Left renal pelvis (tissue), 4 donors: Measurements from ENCODE around the gene MIGA1. TPM values are rescaled to one million over a fixed set of nuclear protein-coding genes. Genes with fewer than 3 reads are reported as not detected.

Experiments used
- DNase-seq, 4 donors: peaks; one replicate each; pipeline ENCODE4 v3.0.0-alpha.2; 2013; ENCODE audit warnings: low read depth in 4 of 4, low spot score in 3 of 4
- polyA plus RNA-seq, 4 donors: library from polyadenylated mRNA; unstranded; fragments of 120-200 nt; gene quantifications; one replicate each; pipeline ENCODE4 v1.2.1, GENCODE V29; 2013; ENCODE audit not compliant: insufficient read length in 4 of 4

MIGA1 gene
- polyA plus RNA-seq, 4 donors: 20.5 to 22.1 (median 20.6) TPM

DNA sequence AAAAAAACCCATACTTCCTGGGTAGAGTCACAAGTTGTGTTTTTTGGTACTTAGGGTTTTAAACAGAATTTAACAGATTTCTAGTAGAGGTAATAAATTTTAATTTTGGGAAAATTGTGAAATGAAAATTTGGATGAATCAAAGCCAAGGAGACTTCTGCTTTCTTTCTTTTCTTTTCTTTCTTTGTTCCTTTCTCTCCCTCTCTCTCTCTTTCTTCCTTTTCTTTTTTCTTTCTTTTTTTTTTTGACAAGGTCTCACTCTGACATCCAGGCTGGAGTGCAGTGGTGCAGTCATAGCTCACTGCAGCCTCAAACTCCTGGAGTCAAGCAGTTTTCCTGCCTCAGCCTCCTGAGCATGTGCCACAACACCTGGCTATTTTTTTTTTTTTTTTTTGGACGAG is 62.1 kb downstream of the MIGA1 start:
- no peak for DNase-seq

DNA sequence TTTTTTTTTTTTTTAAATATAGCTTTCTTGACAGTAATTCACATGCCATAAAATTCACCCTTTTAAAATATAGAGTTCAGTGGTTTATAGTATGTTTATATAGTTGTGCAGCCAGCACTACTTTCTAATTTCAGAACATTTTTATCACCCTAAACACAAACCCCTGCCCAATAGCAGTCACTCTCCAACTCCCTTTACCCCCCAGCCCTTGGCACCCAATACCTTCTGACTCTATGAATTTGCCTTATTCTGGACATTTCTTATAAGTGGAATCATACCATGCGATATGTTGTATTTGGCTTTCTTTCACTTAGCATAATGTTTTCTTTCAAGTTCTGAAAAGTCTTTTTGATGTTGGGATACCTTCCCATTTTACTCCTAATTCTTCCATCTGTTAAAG is 66.5 kb downstream of the MIGA1 start:
- no peak for DNase-seq

DNA sequence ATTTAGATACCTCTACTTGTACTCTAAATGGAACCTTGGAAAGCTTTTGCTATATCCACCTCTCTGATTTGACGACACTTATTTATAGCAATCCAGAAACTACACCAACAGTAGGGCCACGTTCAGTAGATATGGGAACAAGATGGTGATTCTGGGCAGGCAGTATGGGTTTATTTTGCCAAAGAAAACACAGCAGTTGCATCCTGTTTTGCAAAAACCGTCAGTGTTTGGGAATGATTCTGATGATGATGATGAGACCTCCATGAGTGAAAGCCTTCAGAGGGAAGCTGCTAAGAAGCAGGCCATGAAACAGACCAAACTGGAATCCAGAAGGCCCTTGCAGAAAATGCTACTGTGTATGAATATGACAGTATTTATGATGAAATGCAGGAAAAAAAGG is 67.5 kb downstream of the MIGA1 start:
- no peak for DNase-seq

DNA sequence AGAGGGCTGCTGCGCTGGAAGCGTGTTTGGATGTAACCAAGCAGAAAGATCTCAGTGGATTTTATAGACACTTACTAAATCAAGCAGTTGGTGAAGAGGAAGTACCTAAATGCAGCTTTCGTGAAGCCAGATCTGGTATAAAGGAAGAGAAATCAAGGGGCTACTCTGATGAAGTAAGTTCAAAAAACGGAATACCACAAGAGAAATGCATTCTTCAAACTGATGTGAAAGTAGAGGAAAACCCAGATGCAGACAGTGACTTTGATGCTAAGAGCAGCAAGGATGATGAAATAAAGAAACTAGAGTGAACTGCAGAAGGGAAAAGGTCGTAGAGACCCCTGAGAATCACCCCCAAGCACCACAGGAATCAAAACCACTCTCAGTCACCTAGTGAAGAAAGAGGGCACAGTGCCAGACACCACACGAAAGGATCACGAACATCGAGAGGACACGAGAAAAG is 68.2 kb downstream of the MIGA1 start:
- no peak for DNase-seq

DNA sequence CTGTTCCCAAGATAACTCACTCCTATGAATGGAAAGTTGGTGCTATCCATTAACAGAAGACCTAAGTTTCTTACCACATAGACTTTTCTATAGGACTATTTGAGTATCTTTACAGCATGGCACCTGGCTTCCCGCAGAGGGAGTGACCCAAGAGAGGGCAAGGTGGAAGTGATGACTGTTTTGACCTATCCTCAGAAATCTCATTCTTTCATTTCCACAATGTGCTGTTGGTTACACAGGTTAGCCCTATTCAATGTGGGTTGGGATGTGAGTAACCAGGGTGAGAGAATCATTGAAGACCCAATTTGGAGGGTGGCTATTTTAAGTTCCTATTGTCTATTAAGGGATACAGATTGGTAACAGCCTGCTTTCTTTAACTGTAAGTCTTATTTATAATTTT is 70.6 kb downstream of the MIGA1 start:
- DNase-seq: no peak

DNA sequence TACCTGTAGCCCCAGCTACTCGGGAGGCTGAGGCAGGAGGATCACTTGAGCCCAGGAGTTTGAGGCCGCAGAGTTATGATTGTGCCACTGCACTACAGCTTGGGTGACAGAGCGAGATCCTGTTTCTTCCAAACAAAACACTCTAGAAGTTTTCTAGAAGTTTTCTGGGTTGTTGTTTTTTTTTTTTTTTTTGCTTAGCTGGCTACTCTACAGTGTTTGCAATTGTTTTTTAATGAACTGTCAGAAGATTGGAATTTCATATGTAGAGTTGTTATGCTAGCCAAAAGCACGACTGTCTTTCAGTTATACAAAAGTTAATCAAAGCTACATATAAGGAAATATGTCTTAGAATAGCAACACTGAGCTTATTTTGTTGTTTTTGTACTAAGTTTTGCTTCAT is 78.1 kb downstream of the MIGA1 start:
- DNase-seq: no peak

DNA sequence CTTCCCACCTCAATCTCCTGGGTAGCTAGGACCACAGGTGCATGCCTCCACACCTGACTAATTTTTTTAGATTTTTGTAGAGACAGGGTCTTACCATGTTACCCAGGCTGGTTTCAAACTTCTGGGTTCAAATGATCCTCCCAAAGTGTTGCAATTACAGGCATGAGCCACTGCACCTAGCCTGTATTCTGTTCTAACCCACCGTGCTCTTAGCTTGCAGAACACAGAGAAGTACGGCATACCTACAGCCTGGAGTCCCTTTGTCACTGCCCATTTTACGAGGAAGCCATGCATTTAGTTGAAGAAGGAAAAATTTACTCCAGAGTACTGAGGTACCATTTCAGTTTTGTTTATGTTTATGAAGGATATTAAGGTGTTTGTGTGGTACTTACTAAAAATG is 79.3 kb downstream of the MIGA1 start:
- no peak for DNase-seq

DNA sequence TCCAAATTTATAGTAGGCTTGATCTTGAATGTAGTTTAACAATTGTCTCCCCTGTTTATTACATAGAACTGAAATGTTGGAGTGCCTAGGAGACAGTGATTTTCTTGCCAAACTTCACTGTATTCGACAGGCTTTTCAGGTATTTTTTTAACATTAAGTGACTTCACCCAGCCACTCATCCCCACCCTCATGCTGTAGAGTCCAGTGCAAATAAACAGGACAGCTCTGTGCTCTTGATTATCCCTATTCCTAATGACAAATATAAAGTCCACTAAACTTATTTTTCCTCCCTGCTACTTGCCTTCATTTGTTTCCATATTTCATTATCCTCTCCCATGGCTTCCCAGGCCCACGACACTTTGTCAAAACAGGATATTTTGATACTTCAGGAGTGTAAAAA is 79.8 kb downstream of the MIGA1 start:
- no peak for DNase-seq

DNA sequence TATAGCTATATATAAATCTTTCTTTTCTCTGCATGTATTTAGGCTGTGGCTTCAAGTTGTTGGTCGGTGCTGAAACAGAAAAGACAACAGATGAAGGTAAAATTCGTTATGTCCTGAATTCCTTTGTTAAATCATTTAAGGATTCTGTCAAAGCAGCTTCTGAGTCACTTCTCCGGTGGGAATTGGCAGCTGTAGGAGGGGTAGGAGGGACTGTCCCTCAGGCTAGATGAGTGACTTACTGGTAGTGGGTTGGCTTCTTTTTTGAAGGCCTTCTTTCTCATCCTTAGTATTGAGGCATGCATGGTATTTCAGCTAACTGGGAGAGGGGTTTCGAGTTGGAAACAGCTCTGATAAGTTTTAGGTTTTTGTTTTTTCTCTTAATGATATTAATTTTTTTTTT is 86.8 kb downstream of the MIGA1 start:
- DNase-seq: no peak

DNA sequence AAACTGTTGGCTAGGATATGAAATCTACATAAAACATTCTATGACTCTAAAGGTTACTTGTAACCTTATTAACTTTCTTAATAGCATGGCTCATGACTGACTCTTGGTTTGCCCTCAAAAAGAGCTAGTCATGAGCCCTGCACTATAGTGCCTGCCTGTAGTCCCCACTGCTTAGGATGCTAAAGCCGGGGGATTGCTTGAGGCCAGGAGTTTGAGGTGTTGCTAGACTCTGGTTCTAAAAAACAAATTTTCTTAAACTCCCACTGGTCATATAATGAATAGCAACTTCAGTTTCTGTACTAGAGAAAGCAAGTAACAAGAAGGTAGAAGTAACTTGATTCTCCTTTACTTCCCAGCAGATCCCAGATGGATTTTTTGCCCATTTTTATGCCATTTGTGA is 93.2 kb downstream of the MIGA1 start:
- no peak for DNase-seq

DNA sequence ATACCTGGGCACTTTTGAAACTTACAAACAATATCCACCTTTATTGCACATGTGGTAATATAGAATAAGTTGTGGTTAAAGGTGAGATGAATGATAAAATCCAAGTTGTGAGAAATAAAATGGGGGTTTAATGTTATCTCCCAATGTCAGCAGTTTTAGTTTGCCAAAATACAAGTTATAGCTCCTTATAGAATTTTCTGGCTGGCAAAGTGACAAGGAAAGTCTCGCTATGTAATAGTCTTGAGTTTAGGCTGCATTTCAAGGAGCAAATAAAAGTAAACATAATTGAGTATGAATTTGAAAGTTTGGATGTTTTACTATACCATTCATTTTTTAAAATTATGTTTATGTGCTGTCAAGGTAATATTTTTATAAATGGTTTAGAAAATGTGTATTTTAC is 94.0 kb downstream of the MIGA1 start:
- DNase-seq: no peak

DNA sequence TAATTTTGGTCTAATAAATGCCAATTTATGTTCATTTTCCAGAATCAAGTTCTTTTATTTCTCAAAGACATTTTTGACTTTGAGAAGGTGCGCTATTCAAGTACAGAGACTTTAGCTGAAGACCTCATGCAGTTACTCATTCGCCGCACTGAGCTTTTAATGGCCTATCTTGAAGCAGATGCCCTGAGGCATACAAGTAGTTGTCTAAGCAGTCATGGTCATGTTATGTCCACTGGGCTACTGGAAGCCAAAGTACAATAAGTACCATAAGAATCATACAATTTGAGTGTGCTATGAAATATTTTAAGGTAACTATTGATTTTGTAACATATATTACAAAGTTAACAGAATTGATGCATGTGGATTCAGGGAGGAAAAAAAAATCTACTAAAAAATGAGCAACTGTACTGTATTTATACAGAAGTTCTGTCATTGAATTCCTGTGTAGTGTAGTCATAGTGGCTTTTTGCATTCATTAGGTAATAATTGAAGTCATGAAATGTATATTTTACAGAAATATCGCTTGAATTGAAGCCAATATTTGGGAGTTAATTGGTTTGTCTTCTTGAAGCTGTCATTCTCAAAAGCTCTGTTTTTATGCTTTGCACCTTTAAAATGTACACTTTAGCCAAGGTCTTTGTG is 95.5 kb downstream of the MIGA1 start:
- no peak for DNase-seq

DNA sequence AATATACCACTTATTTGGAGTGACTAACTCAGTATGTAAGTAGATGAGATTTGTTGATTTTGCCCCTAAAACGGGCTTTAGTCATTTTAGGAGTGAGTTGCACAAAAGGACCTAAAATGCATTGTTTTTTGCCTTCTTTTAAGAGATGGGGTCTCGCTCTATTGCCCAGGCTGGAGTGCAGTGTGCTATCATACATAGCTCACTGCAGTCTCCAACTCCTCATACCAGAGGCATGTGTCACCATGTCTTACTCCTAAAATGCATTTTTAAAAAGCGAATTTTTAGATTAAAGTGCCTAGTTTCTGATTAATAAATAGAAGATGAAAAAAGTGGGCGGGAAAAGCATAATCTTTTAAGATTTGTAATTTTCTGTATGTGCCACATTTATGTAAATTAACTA is 97.4 kb downstream of the MIGA1 start:
- no peak for DNase-seq

DNA sequence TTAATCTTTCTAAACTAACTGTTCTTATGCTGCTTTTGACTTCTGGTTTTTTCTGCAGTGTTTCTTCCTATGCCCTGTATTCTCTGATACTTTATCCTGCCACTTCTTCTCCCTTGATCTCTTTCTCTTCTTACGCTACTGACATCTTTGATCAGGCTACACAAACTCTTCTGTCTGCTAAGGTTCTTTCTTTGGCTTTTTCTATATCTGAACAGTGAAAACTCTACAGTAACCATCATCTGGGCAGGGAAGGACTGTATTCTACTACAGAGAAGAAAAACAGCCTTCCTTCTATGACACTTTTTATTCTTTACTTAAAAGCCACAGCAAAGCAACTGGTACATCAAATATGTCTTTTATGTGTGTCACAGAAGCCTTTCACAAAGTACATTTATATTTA is 101.6 kb downstream of the MIGA1 start:
- no peak for DNase-seq

DNA sequence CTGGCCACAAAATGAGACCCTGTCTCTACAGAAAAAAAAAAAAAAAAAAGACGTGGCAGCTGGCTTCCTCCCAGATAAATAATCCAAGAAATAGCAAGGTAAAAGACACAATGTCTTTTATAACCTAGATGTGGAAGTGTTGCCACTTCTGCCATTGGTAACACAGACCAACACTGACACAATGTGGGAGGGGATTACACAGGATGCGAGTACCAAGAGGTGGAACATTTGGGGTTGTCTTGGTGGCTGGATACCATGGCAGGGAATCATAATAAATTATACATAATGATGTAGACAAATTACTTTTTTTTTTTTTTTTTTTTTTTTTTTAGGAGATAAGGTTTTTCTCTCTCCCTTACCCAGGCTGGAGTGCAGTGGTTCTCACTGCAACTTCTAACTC is 103.0 kb downstream of the MIGA1 start:
- DNase-seq: no peak

DNA sequence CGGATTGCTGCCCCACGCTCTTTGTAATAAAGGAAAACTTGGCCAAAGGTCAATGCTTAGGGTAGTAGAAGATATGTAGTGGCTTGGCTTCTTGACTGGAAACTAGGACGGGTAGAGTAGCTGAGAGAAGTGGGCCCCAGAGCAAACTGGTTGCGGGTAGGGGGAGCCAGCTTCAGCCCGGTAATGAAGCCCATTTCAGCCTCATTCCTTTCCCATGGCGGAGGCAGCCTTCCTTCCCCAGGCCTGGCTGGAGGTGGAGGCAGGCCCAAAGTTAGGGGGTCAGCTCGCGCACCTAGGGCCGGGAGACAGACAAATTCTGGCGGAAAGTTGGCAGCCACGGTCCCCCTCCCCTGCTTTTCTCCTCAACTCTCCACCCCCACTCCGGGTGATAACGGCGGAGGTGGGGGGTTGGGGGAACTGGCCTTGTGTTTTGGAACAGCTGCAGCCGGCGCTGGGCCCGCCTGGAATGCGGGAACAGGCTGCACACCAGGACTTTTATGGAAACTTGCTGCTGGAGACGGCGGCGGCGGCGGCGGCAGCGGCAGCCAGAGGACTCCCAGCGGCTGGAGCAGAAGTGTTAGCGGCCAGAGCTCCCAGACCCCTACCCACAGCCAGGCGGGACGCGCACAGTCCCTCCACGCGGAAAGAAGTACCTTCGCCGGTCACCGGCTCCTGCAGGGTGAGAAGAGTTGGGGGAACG is 108.8 kb downstream of the MIGA1 start, which contains the start of gene NEXN:
Gene NEXN, plus strand, starts transcription at position 544 of the 700 bp plus-strand sequence. CDS start 27,483 bp downstream, outside the sequence.
- DNase-seq: peak; percentile 46 to 56 (median 52)

DNA sequence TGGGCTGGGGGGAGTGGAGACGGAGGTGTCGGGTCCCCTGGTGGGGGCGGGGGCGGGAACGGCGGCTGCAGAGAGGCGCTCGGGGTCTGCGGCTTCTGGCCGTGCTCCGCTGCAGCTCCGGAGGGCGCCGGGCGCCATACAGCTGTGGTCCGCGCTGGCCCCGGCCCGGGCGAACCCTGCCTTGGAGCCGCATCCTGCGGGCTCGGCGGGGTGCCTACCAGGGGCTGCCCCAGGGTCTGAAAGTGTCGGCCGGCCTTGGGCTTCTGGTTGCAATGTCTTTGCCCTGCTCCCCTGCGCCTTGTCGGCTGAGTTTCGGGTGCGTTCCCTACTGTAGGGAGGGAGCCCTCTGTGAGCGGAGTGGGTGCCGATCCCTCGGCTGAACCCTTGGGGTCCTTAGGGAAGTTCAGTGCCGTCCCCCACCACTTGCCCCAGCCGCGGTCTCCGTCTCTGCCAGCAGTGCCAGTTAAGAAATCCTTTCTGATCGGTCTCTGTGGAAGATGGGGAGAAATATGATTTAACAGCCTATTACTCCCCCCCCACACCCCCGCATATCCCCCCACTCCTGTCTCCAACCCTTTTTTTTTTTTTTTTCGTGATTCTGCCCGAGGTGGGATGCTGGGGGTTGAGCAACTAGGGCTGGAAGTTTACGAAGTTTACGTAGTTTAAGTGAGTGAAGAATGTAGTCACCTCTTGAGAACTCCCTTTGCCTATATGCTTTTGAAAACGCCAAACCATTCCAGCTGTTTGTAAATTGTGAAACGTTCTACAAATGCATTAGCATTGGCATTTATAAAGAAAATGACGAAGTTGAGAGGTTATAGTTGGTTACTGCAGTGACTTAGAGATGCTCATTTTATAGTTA is 109.6 kb downstream of the MIGA1 start:
- peak in 3 of 4 donors; percentile 35 to 43 (median 37) for DNase-seq

DNA sequence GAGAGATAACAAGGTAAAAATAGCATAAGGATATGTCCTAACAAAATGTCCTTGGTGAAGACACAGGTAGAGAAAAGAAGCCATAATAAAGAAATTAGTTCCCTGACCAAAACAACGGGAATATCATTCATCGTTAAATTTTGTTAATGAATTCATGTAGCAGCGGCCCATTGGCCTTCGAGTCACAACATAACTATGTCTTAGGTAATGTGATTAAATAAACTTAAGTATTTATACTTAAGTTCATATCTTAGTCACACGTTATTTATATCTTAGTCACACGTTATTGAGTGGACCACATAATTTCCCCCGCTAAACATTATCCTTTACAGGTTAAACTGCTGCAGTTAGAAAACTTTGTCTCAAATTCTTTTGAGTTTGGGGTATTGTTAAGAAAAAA is 110.2 kb downstream of the MIGA1 start:
- DNase-seq: no peak

DNA sequence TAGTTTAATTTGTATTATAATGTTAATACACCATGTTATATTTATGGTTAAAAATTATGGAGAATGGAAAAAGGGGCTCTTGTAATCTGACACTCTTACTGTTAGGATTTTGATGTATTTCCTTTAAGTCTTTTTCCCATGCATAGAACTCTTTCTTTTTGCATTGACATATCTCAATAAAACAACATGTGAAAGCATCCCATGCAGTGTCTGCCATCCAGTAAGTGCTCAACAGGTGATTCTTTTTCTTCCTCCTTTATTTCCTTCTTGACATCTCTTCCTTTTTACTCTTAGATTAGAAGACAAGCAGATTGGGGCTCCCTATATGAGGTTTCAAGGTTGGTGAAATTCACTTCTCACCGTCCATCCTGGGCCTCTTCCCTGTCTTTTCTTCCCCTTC is 111.8 kb downstream of the MIGA1 start:
- DNase-seq: no peak

DNA sequence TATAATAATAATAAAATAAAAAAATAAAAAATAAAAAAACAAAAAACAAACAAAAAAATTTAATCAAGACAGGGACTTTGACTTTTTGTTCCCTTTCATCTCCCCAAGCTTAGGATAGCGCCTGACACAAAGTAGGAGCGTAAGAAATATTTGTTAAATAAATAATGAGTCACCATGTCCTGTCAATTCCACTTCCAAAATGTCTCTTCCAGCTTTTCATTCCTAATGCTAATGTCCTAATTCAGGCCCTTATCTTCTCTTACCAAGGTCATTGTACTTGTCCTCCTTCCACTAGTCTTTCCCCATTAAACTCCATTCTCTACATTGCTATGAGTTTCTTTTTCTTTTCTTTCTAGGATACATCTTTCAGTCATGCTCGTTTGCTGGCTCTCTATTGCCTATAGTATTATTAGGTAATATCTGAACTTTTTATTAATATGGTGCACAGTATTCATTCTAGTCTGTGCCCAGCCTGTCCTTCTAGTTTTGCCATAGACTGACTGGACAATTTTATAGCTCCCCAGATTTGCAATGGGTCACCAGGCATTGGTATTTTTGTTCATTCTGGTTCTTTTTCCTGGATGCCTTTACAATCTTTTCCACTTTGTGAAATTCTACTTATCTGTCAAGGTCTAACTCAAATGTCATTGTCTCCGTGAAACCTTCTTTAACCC is 120.3 kb downstream of the MIGA1 start:
- no peak for DNase-seq
